ENCODE measurements around the gene NUDT5.

The NUDT5 gene

GRCh38 chr10:12150163-12150562 lies 45.5 kb downstream of the NUDT5 start:
- Histone ChIP-seq H3K36me3 (ENCODE audit: insufficient read depth, low read length) (peaks cover 37% of the 10 kb centered on the region; the same call in 1 of the 2 replicates), H3K4me3 (ENCODE audit: low read length, poor library complexity, severe bottlenecking) (no peak overlapping the region), H3K9me3 (ENCODE audit: insufficient read depth, low read depth, low read length) (no peaks in the 10 kb centered on the region), H3K9me2 (replicated peaks; ENCODE audit: low read depth, low read length) (no peaks in the 10 kb centered on the region), H3K9ac (ENCODE audit: low read depth, low read length, poor library complexity, severe bottlenecking) (no peak overlapping the region), H3F3A (ENCODE audit: low read depth) (no peaks in the 10 kb centered on the region), H3K27me3 (ENCODE audit: insufficient read depth, low read length, poor library complexity, severe bottlenecking) (no peaks in the 10 kb centered on the region), H3K4me2 (ENCODE audit: low read depth, low read length, poor library complexity, severe bottlenecking) (no peak overlapping the region), H4K20me1 (ENCODE audit: insufficient read depth, low read length, poor library complexity, severe bottlenecking) (no peaks in the 10 kb centered on the region), H3K4me1 (ENCODE audit: insufficient read depth, low read length, poor library complexity, severe bottlenecking) (no peaks in the 10 kb centered on the region), H3K79me2 (ENCODE audit: insufficient read depth, low read length) (no peaks in the 10 kb centered on the region), H2AFZ (ENCODE audit: low read length) (no peak overlapping the region)
- TF ChIP-seq EZH2phosphoT487 (IDR thresholded peaks at IDR 0.05; ENCODE audit: borderline replicate concordance) = no peak
- no peak for TF ChIP-seq CTCF (conservative IDR thresholded peaks at IDR 0.05; ENCODE audit: low read length)

GRCh38 chr10:12144538-12144937 lies 51.2 kb downstream of the NUDT5 start:
- Histone ChIP-seq H3K27me3 (ENCODE audit: insufficient read depth, low read length, poor library complexity, severe bottlenecking) (no peaks in the 10 kb centered on the region), H3K4me1 (ENCODE audit: insufficient read depth, low read length, poor library complexity, severe bottlenecking) (no peaks in the 10 kb centered on the region), H4K20me1 (ENCODE audit: insufficient read depth, low read length, poor library complexity, severe bottlenecking) (no peaks in the 10 kb centered on the region), H3K79me2 (ENCODE audit: insufficient read depth, low read length) (no peaks in the 10 kb centered on the region), H2AFZ (ENCODE audit: low read length) (no peak overlapping the region), H3K4me3 (ENCODE audit: low read length, poor library complexity, severe bottlenecking) (no peak overlapping the region), H3K9me2 (replicated peaks; ENCODE audit: low read depth, low read length) (no peaks in the 10 kb centered on the region), H3K9me3 (ENCODE audit: insufficient read depth, low read depth, low read length) (no peaks in the 10 kb centered on the region), H3K4me2 (ENCODE audit: low read depth, low read length, poor library complexity, severe bottlenecking) (no peak overlapping the region), H3K36me3 (ENCODE audit: insufficient read depth, low read length) (peaks cover 32% of the 10 kb centered on the region; the same call in 1 of the 2 replicates), H3F3A (ENCODE audit: low read depth) (no peaks in the 10 kb centered on the region), H3K9ac (ENCODE audit: low read depth, low read length, poor library complexity, severe bottlenecking) (no peak overlapping the region)
- no peak for TF ChIP-seq CTCF (conservative IDR thresholded peaks at IDR 0.05; ENCODE audit: low read length)
- no peak for TF ChIP-seq EZH2phosphoT487 (IDR thresholded peaks at IDR 0.05; ENCODE audit: borderline replicate concordance)

DNA sequence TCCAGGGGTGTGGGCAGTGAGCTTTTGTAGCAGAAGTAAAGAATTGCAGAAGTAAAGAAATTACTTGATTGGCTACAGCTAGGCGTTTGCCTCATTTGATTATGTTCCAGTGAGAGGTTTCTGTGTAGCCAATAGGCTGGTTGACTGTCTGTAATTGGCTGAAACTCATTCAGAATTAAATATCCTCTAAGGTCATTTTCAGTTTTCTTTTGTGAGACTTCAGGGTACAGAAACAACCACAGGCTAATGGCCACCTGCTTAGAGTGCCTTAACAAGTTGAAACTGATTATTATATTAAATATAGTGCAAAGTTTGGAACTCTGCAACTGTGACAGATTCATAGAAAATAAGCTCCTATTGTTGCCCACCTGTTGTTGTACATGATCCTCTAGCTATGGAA lies 55.7 kb downstream of the NUDT5 start:
- H3K4me2 ChIP-seq (ENCODE audit: low read depth, low read length, poor library complexity, severe bottlenecking) = no peak overlapping the region
- no peak for TF ChIP-seq CTCF (conservative IDR thresholded peaks at IDR 0.05; ENCODE audit: low read length)
- no peak for TF ChIP-seq EZH2phosphoT487 (IDR thresholded peaks at IDR 0.05; ENCODE audit: borderline replicate concordance)
- no peak overlapping the region for H3K9ac ChIP-seq (ENCODE audit: low read depth, low read length, poor library complexity, severe bottlenecking)
- H3K9me2 ChIP-seq (replicated peaks; ENCODE audit: low read depth, low read length) = no peaks in the 10 kb centered on the region
- no peak overlapping the region for H3K4me3 ChIP-seq (ENCODE audit: low read length, poor library complexity, severe bottlenecking)
- H4K20me1 ChIP-seq (ENCODE audit: insufficient read depth, low read length, poor library complexity, severe bottlenecking) = no peaks in the 10 kb centered on the region
- no peaks in the 10 kb centered on the region for H3K4me1 ChIP-seq (ENCODE audit: insufficient read depth, low read length, poor library complexity, severe bottlenecking)
- H2AFZ ChIP-seq (ENCODE audit: low read length) = no peak overlapping the region
- H3K79me2 ChIP-seq (ENCODE audit: insufficient read depth, low read length) = no peaks in the 10 kb centered on the region
- H3K27me3 ChIP-seq (ENCODE audit: insufficient read depth, low read length, poor library complexity, severe bottlenecking) = no peaks in the 10 kb centered on the region
- no peaks in the 10 kb centered on the region for H3K9me3 ChIP-seq (ENCODE audit: insufficient read depth, low read depth, low read length)
- H3F3A ChIP-seq (ENCODE audit: low read depth) = no peaks in the 10 kb centered on the region; the same call in 1 of the 2 replicates
- peaks cover 36% of the 10 kb centered on the region; the same call in 1 of the 2 replicates for H3K36me3 ChIP-seq (ENCODE audit: insufficient read depth, low read length)
